Measurements from ENCODE around the gene TBX3. TPM values are rescaled to one million over a fixed set of nuclear protein-coding genes. Genes with fewer than 3 reads are reported as not detected.

Gene TBX3
- total RNA-seq, 6 donors from 2014 or later = 29.5 to 107 (median 36.2) TPM

- H3K36me3 ChIP-seq = no peaks in the 10 kb centered on the region
- WGBS, 2 donors = 0 to 6% methylated on average over 3 of the region's 3 CpGs
- peaks cover 0 to 16% (median 0%) of the 10 kb centered on the region in 4 donors for H3K4me1 ChIP-seq
- peaks cover 0 to 14% (median 7%) of the 10 kb centered on the region in 4 donors for H3K27me3 ChIP-seq
- H3K27ac ChIP-seq = no peak overlapping the region
- DNase-seq (peak in 1 of 2 donors; percentile 60), ATAC-seq (ENCODE audit: low FRiP score in 2 of 2) (peak in 1 of 2 donors; percentile 75)
- H3K9me3 ChIP-seq = no peaks in the 10 kb centered on the region
- TF ChIP-seq POLR2AphosphoS5 (IDR thresholded peaks at IDR 0.05) (no peak), EP300 (IDR thresholded peaks at IDR 0.05) (no peak), CTCF (IDR thresholded peaks at IDR 0.05) (peak; percentile 83 to 92 (median 90)), POLR2A (IDR thresholded peaks at IDR 0.05) (no peak)
- no peak overlapping the region for H3K4me3 ChIP-seq
Observed at GRCh38 chr12:114662512-114663177, 21.3 kb downstream of the TBX3 start.

GRCh38 chr12:114661245-114661644 lies 22.7 kb downstream of the TBX3 start:
- DNase-seq (no peak), ATAC-seq (ENCODE audit: low FRiP score in 2 of 2) (no peak)
- TF ChIP-seq POLR2AphosphoS5 (IDR thresholded peaks at IDR 0.05) = no peak
- no peak for TF ChIP-seq EP300 (IDR thresholded peaks at IDR 0.05)
- no peak for TF ChIP-seq POLR2A (IDR thresholded peaks at IDR 0.05)
- TF ChIP-seq CTCF (IDR thresholded peaks at IDR 0.05) = no peak
- peaks cover 0 to 13% (median 5%) of the 10 kb centered on the region in 4 donors for H3K27me3 ChIP-seq
- 67% methylated on average over 1 of the region's 1 CpG for WGBS, 2 donors
- peaks cover 0 to 9% (median 0%) of the 10 kb centered on the region in 4 donors for H3K4me1 ChIP-seq
- no peaks in the 10 kb centered on the region for H3K9me3 ChIP-seq
- no peak overlapping the region for H3K4me3 ChIP-seq
- no peak overlapping the region for H3K27ac ChIP-seq
- no peaks in the 10 kb centered on the region for H3K36me3 ChIP-seq

GRCh38 chr12:114659084-114659483 lies 24.9 kb downstream of the TBX3 start:
- DNase-seq (no peak), ATAC-seq (ENCODE audit: low FRiP score in 2 of 2) (no peak)
- no peaks in the 10 kb centered on the region for H3K27me3 ChIP-seq
- H3K4me3 ChIP-seq = no peak overlapping the region
- no peaks in the 10 kb centered on the region for H3K9me3 ChIP-seq
- H3K27ac ChIP-seq = no peak overlapping the region
- no peaks in the 10 kb centered on the region for H3K36me3 ChIP-seq
- TF ChIP-seq EP300 (IDR thresholded peaks at IDR 0.05) (no peak), POLR2AphosphoS5 (IDR thresholded peaks at IDR 0.05) (no peak), CTCF (IDR thresholded peaks at IDR 0.05) (no peak), POLR2A (IDR thresholded peaks at IDR 0.05) (no peak)
- peaks cover 0 to 9% (median 0%) of the 10 kb centered on the region in 4 donors for H3K4me1 ChIP-seq

- peaks cover 0 to 8% (median 0%) of the 10 kb centered on the region in 4 donors for H3K4me1 ChIP-seq
- H3K9me3 ChIP-seq = no peaks in the 10 kb centered on the region
- no peaks in the 10 kb centered on the region for H3K27me3 ChIP-seq
- no peaks in the 10 kb centered on the region for H3K36me3 ChIP-seq
- WGBS, 2 donors = 76 to 83% methylated on average over 1 of the region's 1 CpG
- H3K4me3 ChIP-seq = no peak overlapping the region
- H3K27ac ChIP-seq = no peak overlapping the region
- no peak for TF ChIP-seq CTCF (IDR thresholded peaks at IDR 0.05)
- no peak for TF ChIP-seq EP300 (IDR thresholded peaks at IDR 0.05)
- TF ChIP-seq POLR2A (IDR thresholded peaks at IDR 0.05) = no peak
- TF ChIP-seq POLR2AphosphoS5 (IDR thresholded peaks at IDR 0.05) = no peak
- DNase-seq = no peak
- no peak for ATAC-seq (ENCODE audit: low FRiP score in 2 of 2)
Observed at GRCh38 chr12:114658002-114658441, 26.0 kb downstream of the TBX3 start.

GRCh38 chr12:114657597-114657920 lies 26.4 kb downstream of the TBX3 start:
- no peaks in the 10 kb centered on the region for H3K27me3 ChIP-seq
- 95% methylated on average over 6 of the region's 6 CpGs for WGBS, 2 donors
- ATAC-seq (ENCODE audit: low FRiP score in 2 of 2) = no peak
- H3K4me1 ChIP-seq = peaks cover 0 to 4% (median 0%) of the 10 kb centered on the region in 4 donors
- no peak for TF ChIP-seq CTCF (IDR thresholded peaks at IDR 0.05)
- TF ChIP-seq EP300 (IDR thresholded peaks at IDR 0.05) = no peak
- no peak for TF ChIP-seq POLR2AphosphoS5 (IDR thresholded peaks at IDR 0.05)
- TF ChIP-seq POLR2A (IDR thresholded peaks at IDR 0.05) = no peak
- H3K4me3 ChIP-seq = no peak overlapping the region
- H3K27ac ChIP-seq = peak overlapping the region in 1 of 4 donors; percentile 4
- no peaks in the 10 kb centered on the region for H3K9me3 ChIP-seq
- H3K36me3 ChIP-seq = no peaks in the 10 kb centered on the region
- no peak for DNase-seq
